HEK293 (cell line): Measurements from ENCODE around the gene PAIP1.
A peak's percentile ranks its signal among the peaks of the same experiment; 100 is the strongest.

Experiments used
- SCRT1 ChIP-seq: fragments of 450-650 bp; formaldehyde crosslinking; IDR thresholded peaks from 2 replicates; pipeline ENCODE4 v1.5.1; 2016; ENCODE audit warnings: missing biosample characterization, missing genetic modification characterization, borderline replicate concordance
- TRIM28 ChIP-seq: IDR thresholded peaks from 2 replicates; pipeline ENCODE4 v1.6.1; 2011; ENCODE audit warnings: low read length, control low read depth, borderline replicate concordance
- YY1 ChIP-seq: fragments of 450-650 bp; formaldehyde crosslinking; IDR thresholded peaks from 2 replicates; pipeline ENCODE4 v1.5.1; 2018; ENCODE audit warnings: missing biosample characterization, missing genetic modification characterization
- ZBTB48 ChIP-seq: fragments of 450-650 bp; formaldehyde crosslinking; IDR thresholded peaks from 2 replicates; pipeline ENCODE4 v1.5.1; 2016; ENCODE audit warnings: missing biosample characterization, missing genetic modification characterization
- ZNF223 ChIP-seq: fragments of 450-650 bp; formaldehyde crosslinking; IDR thresholded peaks from 2 replicates; pipeline ENCODE4 v1.5.1; 2016; ENCODE audit warnings: missing biosample characterization, missing genetic modification characterization
- ZNF324 ChIP-seq: fragments of 450-650 bp; formaldehyde crosslinking; IDR thresholded peaks from 2 replicates; pipeline ENCODE4 v1.5.1; 2016; ENCODE audit warnings: missing biosample characterization, missing genetic modification characterization
- ZNF354C ChIP-seq: fragments of 450-650 bp; formaldehyde crosslinking; IDR thresholded peaks from 2 replicates; pipeline ENCODE4 v1.5.1; 2016; ENCODE audit warnings: missing biosample characterization, missing genetic modification characterization, low read depth, borderline replicate concordance
- ZNF366 ChIP-seq: fragments of 450-650 bp; formaldehyde crosslinking; conservative IDR thresholded peaks from 2 replicates; pipeline ENCODE4 v1.5.1; 2016; ENCODE audit warnings: missing biosample characterization, missing genetic modification characterization
- ZNF501 ChIP-seq: fragments of 450-650 bp; formaldehyde crosslinking; IDR thresholded peaks from 2 replicates; pipeline ENCODE4 v1.5.1; 2016; ENCODE audit warnings: missing biosample characterization, missing genetic modification characterization
- ZNF530 ChIP-seq: fragments of 450-650 bp; formaldehyde crosslinking; IDR thresholded peaks from 2 replicates; pipeline ENCODE4 v1.5.1; 2016; ENCODE audit warnings: low read depth, missing biosample characterization, missing genetic modification characterization
- ZNF548 ChIP-seq: fragments of 450-650 bp; formaldehyde crosslinking; IDR thresholded peaks from 2 replicates; pipeline ENCODE4 v1.5.1; 2016; ENCODE audit warnings: missing biosample characterization, missing genetic modification characterization
- ZNF549 ChIP-seq: fragments of 450-650 bp; IDR thresholded peaks from 2 replicates; pipeline ENCODE4 v1.5.1; 2018; ENCODE audit warnings: missing biosample characterization, missing genetic modification characterization, mild to moderate bottlenecking, inconsistent platforms, moderate library complexity
- ZNF658 ChIP-seq: fragments of 450-650 bp; formaldehyde crosslinking; IDR thresholded peaks from 2 replicates; pipeline ENCODE4; 2016; ENCODE audit warnings: missing biosample characterization, missing genetic modification characterization
- ZNF837 ChIP-seq: fragments of 450-650 bp; formaldehyde crosslinking; IDR thresholded peaks from 2 replicates; pipeline ENCODE4 v1.5.1; 2016; ENCODE audit warnings: missing biosample characterization, missing genetic modification characterization
- ZSCAN23 ChIP-seq: fragments of 450-650 bp; formaldehyde crosslinking; IDR thresholded peaks from 2 replicates; pipeline ENCODE4 v1.5.1; 2016; ENCODE audit warnings: missing biosample characterization, missing genetic modification characterization
- TF ChIP-seq, protein P1 (sequence below): fragments of 450-650 bp; formaldehyde crosslinking; IDR thresholded peaks from 2 replicates; pipeline ENCODE4 v1.5.1; 2017; ENCODE audit warnings: missing biosample characterization, missing genetic modification characterization
- TF ChIP-seq, protein P2 (sequence below): fragments of 450-650 bp; formaldehyde crosslinking; IDR thresholded peaks from 2 replicates; pipeline ENCODE4 v1.5.1; 2016; ENCODE audit warnings: missing biosample characterization, missing genetic modification characterization
- TF ChIP-seq, protein P3 (sequence below): fragments of 450-650 bp; formaldehyde crosslinking; IDR thresholded peaks from 2 replicates; pipeline ENCODE4 v1.5.1; 2016; ENCODE audit warnings: missing biosample characterization, missing genetic modification characterization
- TF ChIP-seq, protein P4 (sequence below): fragments of 450-650 bp; formaldehyde crosslinking; IDR thresholded peaks from 2 replicates; pipeline ENCODE4 v1.5.1; 2016; ENCODE audit warnings: missing biosample characterization, missing genetic modification characterization
- TF ChIP-seq, protein P5 (sequence below): fragments of 450-650 bp; formaldehyde crosslinking; IDR thresholded peaks from 2 replicates; pipeline ENCODE4 v1.5.1; 2016; ENCODE audit warnings: missing biosample characterization, missing genetic modification characterization
- TF ChIP-seq, protein P6 (sequence below): fragments of 450-650 bp; formaldehyde crosslinking; IDR thresholded peaks from 2 replicates; pipeline ENCODE4 v1.5.1; 2016; ENCODE audit warnings: missing biosample characterization, missing genetic modification characterization, borderline replicate concordance
- TF ChIP-seq, protein P7 (sequence below): fragments of 450-650 bp; formaldehyde crosslinking; IDR thresholded peaks from 2 replicates; pipeline ENCODE4 v1.5.1; 2016; ENCODE audit warnings: missing biosample characterization, missing genetic modification characterization

PAIP1 gene

DNA sequence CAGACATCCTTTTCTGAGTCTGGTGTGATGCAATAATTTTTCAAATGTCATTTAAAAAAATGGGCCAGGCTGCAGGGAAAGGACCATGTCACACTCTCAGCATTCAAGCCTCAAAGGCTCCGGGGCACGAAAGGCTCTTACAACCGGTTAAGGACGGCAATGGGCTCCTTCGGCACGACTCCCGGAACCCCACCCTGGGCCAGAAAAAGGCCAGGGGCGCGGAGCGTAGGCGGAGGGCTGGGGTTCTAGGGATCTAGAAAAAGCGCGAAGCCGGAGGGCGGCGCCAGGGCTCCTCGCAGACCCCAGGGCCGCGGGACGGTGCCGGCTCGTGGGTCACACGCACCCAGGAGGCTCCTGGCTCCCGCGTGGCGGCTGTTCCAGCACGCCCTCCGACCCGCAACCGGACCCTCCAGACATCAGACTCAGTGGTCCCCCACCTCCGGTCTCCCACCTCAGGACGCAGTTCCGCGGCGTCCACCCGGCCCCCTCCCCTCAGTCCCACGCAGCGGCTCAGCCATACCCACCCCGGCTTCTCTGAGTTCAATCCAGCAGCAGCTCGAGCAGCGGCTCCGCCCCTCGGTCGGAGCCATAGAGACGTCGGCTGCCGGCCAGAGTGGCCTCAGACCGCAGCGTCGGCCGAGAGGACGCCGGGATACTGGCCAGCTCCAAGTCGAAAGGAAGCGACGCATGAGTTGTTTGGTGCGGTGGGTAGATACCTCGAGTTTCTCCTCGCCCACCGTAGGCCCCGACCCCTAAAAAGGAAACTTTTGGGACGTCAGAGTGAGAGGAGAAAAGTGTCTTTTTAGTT lies 73.4 kb downstream of the PAIP1 start, which contains the start of gene TMEM267 (continued):
- TF ChIP-seq ZNF366 (no peak), ZNF530 (peak; percentile 84; the same call in 1 of the 2 replicates), SCRT1 (tag by site-specific recombination) (no peak), ZNF548 (tag by site-specific recombination) (no peak), TRIM28 (no peak), ZSCAN23 (tag by site-specific recombination) (no peak), ZNF501 (tag by site-specific recombination) (no peak; the same call in 1 of the 2 replicates), ZNF324 (tag by site-specific recombination) (peak; percentile 66), ZNF837 (tag by site-specific recombination) (no peak), ZBTB48 (tag by site-specific recombination) (peak; percentile 100), YY1 (tag by site-specific recombination) (peak; percentile 63), ZNF223 (tag by site-specific recombination) (no peak), ZNF549 (no peak), ZNF354C (no peak), ZNF658 (tag by site-specific recombination) (no peak)
- TF ChIP-seq, protein P1, sequence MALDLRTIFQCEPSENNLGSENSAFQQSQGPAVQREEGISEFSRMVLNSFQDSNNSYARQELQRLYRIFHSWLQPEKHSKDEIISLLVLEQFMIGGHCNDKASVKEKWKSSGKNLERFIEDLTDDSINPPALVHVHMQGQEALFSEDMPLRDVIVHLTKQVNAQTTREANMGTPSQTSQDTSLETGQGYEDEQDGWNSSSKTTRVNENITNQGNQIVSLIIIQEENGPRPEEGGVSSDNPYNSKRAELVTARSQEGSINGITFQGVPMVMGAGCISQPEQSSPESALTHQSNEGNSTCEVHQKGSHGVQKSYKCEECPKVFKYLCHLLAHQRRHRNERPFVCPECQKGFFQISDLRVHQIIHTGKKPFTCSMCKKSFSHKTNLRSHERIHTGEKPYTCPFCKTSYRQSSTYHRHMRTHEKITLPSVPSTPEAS (tag by site-specific recombination): no peak; the same call in 1 of the 2 replicates
- TF ChIP-seq, protein P2, sequence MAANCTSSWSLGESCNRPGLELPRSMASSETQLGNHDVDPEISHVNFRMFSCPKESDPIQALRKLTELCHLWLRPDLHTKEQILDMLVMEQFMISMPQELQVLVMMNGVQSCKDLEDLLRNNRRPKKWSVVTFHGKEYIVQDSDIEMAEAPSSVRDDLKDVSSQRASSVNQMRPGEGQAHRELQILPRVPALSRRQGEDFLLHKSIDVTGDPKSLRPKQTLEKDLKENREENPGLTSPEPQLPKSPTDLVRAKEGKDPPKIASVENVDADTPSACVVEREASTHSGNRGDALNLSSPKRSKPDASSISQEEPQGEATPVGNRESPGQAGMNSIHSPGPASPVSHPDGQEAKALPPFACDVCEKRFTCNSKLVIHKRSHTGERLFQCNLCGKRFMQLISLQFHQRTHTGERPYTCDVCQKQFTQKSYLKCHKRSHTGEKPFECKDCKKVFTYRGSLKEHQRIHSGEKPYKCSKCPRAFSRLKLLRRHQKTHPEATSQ (tag by site-specific recombination): peak; percentile 87; the same call in 1 of the 2 replicates
- TF ChIP-seq, protein P3, sequence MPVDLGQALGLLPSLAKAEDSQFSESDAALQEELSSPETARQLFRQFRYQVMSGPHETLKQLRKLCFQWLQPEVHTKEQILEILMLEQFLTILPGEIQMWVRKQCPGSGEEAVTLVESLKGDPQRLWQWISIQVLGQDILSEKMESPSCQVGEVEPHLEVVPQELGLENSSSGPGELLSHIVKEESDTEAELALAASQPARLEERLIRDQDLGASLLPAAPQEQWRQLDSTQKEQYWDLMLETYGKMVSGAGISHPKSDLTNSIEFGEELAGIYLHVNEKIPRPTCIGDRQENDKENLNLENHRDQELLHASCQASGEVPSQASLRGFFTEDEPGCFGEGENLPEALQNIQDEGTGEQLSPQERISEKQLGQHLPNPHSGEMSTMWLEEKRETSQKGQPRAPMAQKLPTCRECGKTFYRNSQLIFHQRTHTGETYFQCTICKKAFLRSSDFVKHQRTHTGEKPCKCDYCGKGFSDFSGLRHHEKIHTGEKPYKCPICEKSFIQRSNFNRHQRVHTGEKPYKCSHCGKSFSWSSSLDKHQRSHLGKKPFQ: no peak
- TF ChIP-seq, protein P4, sequence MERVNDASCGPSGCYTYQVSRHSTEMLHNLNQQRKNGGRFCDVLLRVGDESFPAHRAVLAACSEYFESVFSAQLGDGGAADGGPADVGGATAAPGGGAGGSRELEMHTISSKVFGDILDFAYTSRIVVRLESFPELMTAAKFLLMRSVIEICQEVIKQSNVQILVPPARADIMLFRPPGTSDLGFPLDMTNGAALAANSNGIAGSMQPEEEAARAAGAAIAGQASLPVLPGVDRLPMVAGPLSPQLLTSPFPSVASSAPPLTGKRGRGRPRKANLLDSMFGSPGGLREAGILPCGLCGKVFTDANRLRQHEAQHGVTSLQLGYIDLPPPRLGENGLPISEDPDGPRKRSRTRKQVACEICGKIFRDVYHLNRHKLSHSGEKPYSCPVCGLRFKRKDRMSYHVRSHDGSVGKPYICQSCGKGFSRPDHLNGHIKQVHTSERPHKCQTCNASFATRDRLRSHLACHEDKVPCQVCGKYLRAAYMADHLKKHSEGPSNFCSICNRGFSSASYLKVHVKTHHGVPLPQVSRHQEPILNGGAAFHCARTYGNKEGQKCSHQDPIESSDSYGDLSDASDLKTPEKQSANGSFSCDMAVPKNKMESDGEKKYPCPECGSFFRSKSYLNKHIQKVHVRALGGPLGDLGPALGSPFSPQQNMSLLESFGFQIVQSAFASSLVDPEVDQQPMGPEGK (tag by site-specific recombination): peak; percentile 90
- TF ChIP-seq, protein P5, sequence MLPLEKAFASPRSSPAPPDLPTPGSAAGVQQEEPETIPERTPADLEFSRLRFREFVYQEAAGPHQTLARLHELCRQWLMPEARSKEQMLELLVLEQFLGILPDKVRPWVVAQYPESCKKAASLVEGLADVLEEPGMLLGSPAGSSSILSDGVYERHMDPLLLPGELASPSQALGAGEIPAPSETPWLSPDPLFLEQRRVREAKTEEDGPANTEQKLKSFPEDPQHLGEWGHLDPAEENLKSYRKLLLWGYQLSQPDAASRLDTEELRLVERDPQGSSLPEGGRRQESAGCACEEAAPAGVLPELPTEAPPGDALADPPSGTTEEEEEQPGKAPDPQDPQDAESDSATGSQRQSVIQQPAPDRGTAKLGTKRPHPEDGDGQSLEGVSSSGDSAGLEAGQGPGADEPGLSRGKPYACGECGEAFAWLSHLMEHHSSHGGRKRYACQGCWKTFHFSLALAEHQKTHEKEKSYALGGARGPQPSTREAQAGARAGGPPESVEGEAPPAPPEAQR: no peak
- TF ChIP-seq, protein P6, sequence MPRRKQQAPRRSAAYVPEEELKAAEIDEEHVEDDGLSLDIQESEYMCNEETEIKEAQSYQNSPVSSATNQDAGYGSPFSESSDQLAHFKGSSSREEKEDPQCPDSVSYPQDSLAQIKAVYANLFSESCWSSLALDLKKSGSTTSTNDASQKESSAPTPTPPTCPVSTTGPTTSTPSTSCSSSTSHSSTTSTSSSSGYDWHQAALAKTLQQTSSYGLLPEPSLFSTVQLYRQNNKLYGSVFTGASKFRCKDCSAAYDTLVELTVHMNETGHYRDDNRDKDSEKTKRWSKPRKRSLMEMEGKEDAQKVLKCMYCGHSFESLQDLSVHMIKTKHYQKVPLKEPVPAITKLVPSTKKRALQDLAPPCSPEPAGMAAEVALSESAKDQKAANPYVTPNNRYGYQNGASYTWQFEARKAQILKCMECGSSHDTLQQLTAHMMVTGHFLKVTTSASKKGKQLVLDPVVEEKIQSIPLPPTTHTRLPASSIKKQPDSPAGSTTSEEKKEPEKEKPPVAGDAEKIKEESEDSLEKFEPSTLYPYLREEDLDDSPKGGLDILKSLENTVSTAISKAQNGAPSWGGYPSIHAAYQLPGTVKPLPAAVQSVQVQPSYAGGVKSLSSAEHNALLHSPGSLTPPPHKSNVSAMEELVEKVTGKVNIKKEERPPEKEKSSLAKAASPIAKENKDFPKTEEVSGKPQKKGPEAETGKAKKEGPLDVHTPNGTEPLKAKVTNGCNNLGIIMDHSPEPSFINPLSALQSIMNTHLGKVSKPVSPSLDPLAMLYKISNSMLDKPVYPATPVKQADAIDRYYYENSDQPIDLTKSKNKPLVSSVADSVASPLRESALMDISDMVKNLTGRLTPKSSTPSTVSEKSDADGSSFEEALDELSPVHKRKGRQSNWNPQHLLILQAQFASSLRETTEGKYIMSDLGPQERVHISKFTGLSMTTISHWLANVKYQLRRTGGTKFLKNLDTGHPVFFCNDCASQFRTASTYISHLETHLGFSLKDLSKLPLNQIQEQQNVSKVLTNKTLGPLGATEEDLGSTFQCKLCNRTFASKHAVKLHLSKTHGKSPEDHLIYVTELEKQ (tag by site-specific recombination): peak; percentile 35; the same call in 1 of the 2 replicates
- TF ChIP-seq, protein P7, sequence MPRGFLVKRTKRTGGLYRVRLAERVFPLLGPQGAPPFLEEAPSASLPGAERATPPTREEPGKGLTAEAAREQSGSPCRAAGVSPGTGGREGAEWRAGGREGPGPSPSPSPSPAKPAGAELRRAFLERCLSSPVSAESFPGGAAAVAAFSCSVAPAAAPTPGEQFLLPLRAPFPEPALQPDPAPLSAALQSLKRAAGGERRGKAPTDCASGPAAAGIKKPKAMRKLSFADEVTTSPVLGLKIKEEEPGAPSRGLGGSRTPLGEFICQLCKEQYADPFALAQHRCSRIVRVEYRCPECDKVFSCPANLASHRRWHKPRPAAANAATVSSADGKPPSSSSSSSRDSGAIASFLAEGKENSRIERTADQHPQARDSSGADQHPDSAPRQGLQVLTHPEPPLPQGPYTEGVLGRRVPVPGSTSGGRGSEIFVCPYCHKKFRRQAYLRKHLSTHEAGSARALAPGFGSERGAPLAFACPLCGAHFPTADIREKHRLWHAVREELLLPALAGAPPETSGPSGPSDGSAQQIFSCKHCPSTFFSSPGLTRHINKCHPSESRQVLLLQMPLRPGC (tag by site-specific recombination): peak; percentile 35; the same call in 1 of the 2 replicates
